ENCODE data around the gene SFPQ. TPM values are rescaled to one million over a fixed set of nuclear protein-coding genes. Genes with fewer than 3 reads are reported as not detected.

Gene SFPQ
- total and polyA plus RNA-seq, 2 of the 8 experiments (the other 6 are each of a cell fraction or from before 2014, with no cell fraction given): 118 to 469 TPM

GRCh38 chr1:35192056-35192852 lies 691 bp downstream of the SFPQ start:
- Histone ChIP-seq H3K4me1 (replicated peaks in 1 of 4; ENCODE audit: control insufficient read depth in 3 of 4, insufficient read depth in 4 of 4, low read length in 3 of 4) (peaks cover 4 to 10% (median 8%) of the 10 kb centered on the region in 4 experiments; a peak in 6 of 7 replicates), H3K4ac (replicated peaks; ENCODE audit: insufficient read length, low read depth, low read length) (peak overlapping the region; percentile 91), H2BK120ac (replicated peaks; ENCODE audit: low read depth, low read length) (no peak overlapping the region), H3K9me3 (ENCODE audit: insufficient read depth in 2 of 2, low read depth in 1 of 2, low read length in 1 of 2) (no peaks in the 10 kb centered on the region), H4K8ac (ENCODE audit: extremely low read depth, insufficient read depth, low read length) (peak overlapping the region; percentile 100), H3K14ac (ENCODE audit: insufficient read length) (no peak overlapping the region), H3K4me2 (ENCODE audit: insufficient read depth in 1 of 2, low read depth in 2 of 2, low read length in 2 of 2) (peak overlapping the region; percentile 61 to 85; a peak in 3 of 4 replicates), H3K79me1 (ENCODE audit: low read depth, low read length) (peaks cover 3% of the 10 kb centered on the region; the same call in 1 of the 2 replicates), H3K79me2 (ENCODE audit: control insufficient read depth in 1 of 2, insufficient read depth in 2 of 2, low read length in 2 of 2) (peaks cover 23 to 57% of the 10 kb centered on the region in 2 experiments), H3K23ac (ENCODE audit: insufficient read length) (no peak overlapping the region), H4K5ac (ENCODE audit: insufficient read length, low read depth, low read length) (peak overlapping the region; percentile 95), H2BK20ac (ENCODE audit: low read length) (no peak overlapping the region), H2BK12ac (ENCODE audit: low read depth, low read length) (no peak overlapping the region), H3K27ac (ENCODE audit: low read depth, low read length) (peak overlapping the region; percentile 98), H4K91ac (replicated peaks; ENCODE audit: insufficient read length, low read length) (peak overlapping the region; percentile 98), H3K27me3 (replicated peaks in 1 of 4; ENCODE audit: control insufficient read depth in 3 of 4, extremely low read depth in 1 of 4, insufficient read depth in 3 of 4, low read length in 3 of 4) (no peaks in the 10 kb centered on the region), H2AK5ac (ENCODE audit: low read depth, low read length) (no peak overlapping the region), H2BK5ac (ENCODE audit: low read depth, low read length) (peak overlapping the region; percentile 98), H3K56ac (replicated peaks; ENCODE audit: insufficient read length, low read depth, low read length) (peak overlapping the region; percentile 97), H3K18ac (ENCODE audit: extremely low read depth, low read length) (peak overlapping the region; percentile 87), H2BK15ac (ENCODE audit: low read length) (no peak overlapping the region), H3K4me3 (ENCODE audit: extremely low read depth in 1 of 4, insufficient read depth in 2 of 4, low read depth in 3 of 4, low read length in 4 of 4) (peak overlapping the region; percentile 92 to 99 (median 97)), H3K36me3 (ENCODE audit: control insufficient read depth in 2 of 4, insufficient read depth in 4 of 4, low read length in 3 of 4) (peaks cover 31 to 47% (median 42%) of the 10 kb centered on the region in 4 experiments), H3K23me2 (ENCODE audit: low read depth, low read length) (0 out of 2 replicates have a peak, but pooled peaks cover 5% of the 10 kb centered on the region), H2AFZ (ENCODE audit: low read length) (no peak overlapping the region), H3K9ac (replicated peaks in 1 of 4; ENCODE audit: extremely low read depth in 1 of 4, low read depth in 3 of 4, low read length in 3 of 4) (peak overlapping the region; percentile 98 to 100 (median 99)), H4K20me1 (replicated peaks in 1 of 2; ENCODE audit: control insufficient read depth in 1 of 2, insufficient read depth in 2 of 2, low read length in 2 of 2) (peaks cover 26 to 27% of the 10 kb centered on the region in 2 experiments)
- CTCF ChIA-PET (ENCODE audit: partially characterized antibody): no interaction called here
- no peak for FAIRE-seq
- WGBS, 2 experiments (ENCODE audit: extremely low coverage in 1 of 2, insufficient coverage in 1 of 2, insufficient read length in 1 of 2, insufficient replicate concordance in 2 of 2, low coverage in 1 of 2, low lambda C conversion rate in 2 of 2, missing lambda C conversion rate in 1 of 2): 1% methylated on average over 32 of the region's 94 CpGs; no CpG with 5 or more reads in 1 of the 2 experiments
- DNase-seq (ENCODE audit: low read depth in 1 of 2, low spot score in 2 of 2): peak; percentile 23 to 91
- POLR2A ChIA-PET (ENCODE audit: partially characterized antibody): interaction anchor here (0.7 to 2.2 kb wide), 22 partner anchors 9 to 332 kb away, joined by 3 to 9 read pairs (median 4); partner anchors contain the start of genes SMIM12 and ZMYM4
- TF ChIP-seq YY1 (IDR thresholded peaks at IDR 0.05; ENCODE audit: low read depth, low read length): peak; percentile 98
- TF ChIP-seq TCF12 (IDR thresholded peaks at IDR 0.05; ENCODE audit: low read depth, low read length): no peak
- no peak for TF ChIP-seq RXRA (IDR thresholded peaks at IDR 0.05; ENCODE audit: insufficient read depth, low read depth, low read length)
- no peak for TF ChIP-seq ATF2 (IDR thresholded peaks at IDR 0.05; ENCODE audit: low read length)
- no peak for TF ChIP-seq SUZ12 (IDR thresholded peaks at IDR 0.05; ENCODE audit: low read length)
- no peak for TF ChIP-seq EZH2 (IDR thresholded peaks at IDR 0.05; ENCODE audit: low read depth, low read length, severe bottlenecking)
- TF ChIP-seq E2F6 (IDR thresholded peaks at IDR 0.05): no peak
